ENCODE results near the gene ARHGAP15. TPM values are rescaled to one million over a fixed set of nuclear protein-coding genes. Genes with fewer than 3 reads are reported as not detected.

Gene ARHGAP15
- total RNA-seq, 4 donors from 2014 or later: 0.80 to 53.1 (median 12.7) TPM

DNA sequence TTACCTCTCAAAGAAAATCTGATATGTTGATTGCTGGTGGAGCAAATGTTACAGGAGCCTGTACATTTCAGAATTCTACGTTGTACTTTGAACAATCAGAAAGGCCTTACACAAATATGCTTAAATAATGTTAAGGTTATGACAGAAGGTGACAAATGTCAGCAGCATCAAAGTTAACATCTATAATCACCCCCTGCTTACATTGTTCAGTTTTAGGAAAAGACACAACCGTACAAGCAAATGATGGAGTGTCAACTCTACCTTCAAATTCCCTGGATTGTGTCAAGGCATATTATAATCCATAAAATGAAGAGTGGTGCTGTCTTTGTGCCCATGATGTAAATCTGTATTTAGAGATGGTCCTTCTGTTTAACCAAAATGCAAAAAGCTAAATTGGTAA, 465.5 kb downstream of the ARHGAP15 start:
- H3K36me3 ChIP-seq: no peaks in the 10 kb centered on the region
- no peaks in the 10 kb centered on the region for H3K9me3 ChIP-seq
- no peaks in the 10 kb centered on the region for H3K27me3 ChIP-seq
- intact Hi-C loops (cut with DNase I; ENCODE audit: low total_unique reads) (no loop called here), in situ Hi-C loops (cut with MboI; ENCODE audit: low pct_ligation_motif_present in 1 of 4, low pct_unique_long_range_greater_than_20kb in 1 of 4, low sequenced_read_pairs in 3 of 4) (no loop called here)
- no peak overlapping the region for H3K4me3 ChIP-seq
- H3K4me1 ChIP-seq: no peaks in the 10 kb centered on the region
- TF ChIP-seq POLR2A (IDR thresholded peaks at IDR 0.05) (no peak), EP300 (IDR thresholded peaks at IDR 0.05; ENCODE audit: low read depth) (no peak), POLR2AphosphoS5 (IDR thresholded peaks at IDR 0.05) (no peak), CTCF (IDR thresholded peaks at IDR 0.05) (no peak)
- 30 to 43% methylated on average over 2 of the region's 2 CpGs for WGBS, 2 donors (ENCODE audit: low coverage in 1 of 2)
- H3K27ac ChIP-seq: no peak overlapping the region
- DNase-seq: no peak

GRCh38 chr2:143600116-143600515, 470.9 kb downstream of the ARHGAP15 start:
- TF ChIP-seq CTCF (IDR thresholded peaks at IDR 0.05): no peak
- no peak for TF ChIP-seq EP300 (IDR thresholded peaks at IDR 0.05; ENCODE audit: low read depth)
- TF ChIP-seq POLR2A (IDR thresholded peaks at IDR 0.05): no peak
- no peak for TF ChIP-seq POLR2AphosphoS5 (IDR thresholded peaks at IDR 0.05)
- no peaks in the 10 kb centered on the region for H3K27me3 ChIP-seq
- H3K4me1 ChIP-seq: no peaks in the 10 kb centered on the region
- in situ Hi-C loops (cut with MboI; ENCODE audit: low pct_ligation_motif_present in 1 of 4, low pct_unique_long_range_greater_than_20kb in 1 of 4, low sequenced_read_pairs in 3 of 4) (no loop called here), intact Hi-C loops (cut with DNase I; ENCODE audit: low total_unique reads) (no loop called here)
- H3K36me3 ChIP-seq: no peaks in the 10 kb centered on the region
- no peak overlapping the region for H3K4me3 ChIP-seq
- no peak for DNase-seq
- no peak overlapping the region for H3K27ac ChIP-seq
- H3K9me3 ChIP-seq: no peaks in the 10 kb centered on the region
- 76 to 79% methylated on average over 2 of the region's 2 CpGs for WGBS, 2 donors (ENCODE audit: low coverage in 1 of 2)

- in situ Hi-C loops (cut with MboI; ENCODE audit: low pct_ligation_motif_present in 1 of 4, low pct_unique_long_range_greater_than_20kb in 1 of 4, low sequenced_read_pairs in 3 of 4): no loop called here
- Histone ChIP-seq H3K36me3 (no peaks in the 10 kb centered on the region), H3K9me3 (no peaks in the 10 kb centered on the region), H3K27me3 (no peaks in the 10 kb centered on the region), H3K4me3 (no peak overlapping the region), H3K27ac (no peak overlapping the region), H3K4me1 (no peaks in the 10 kb centered on the region)
- no peak for DNase-seq
- intact Hi-C loops (cut with DNase I; ENCODE audit: low total_unique reads): no loop called here
- 70 to 80% methylated on average over 1 of the region's 1 CpG for WGBS, 2 donors (ENCODE audit: low coverage in 1 of 2)
- TF ChIP-seq POLR2A (IDR thresholded peaks at IDR 0.05): no peak
- no peak for TF ChIP-seq EP300 (IDR thresholded peaks at IDR 0.05; ENCODE audit: low read depth)
- no peak for TF ChIP-seq POLR2AphosphoS5 (IDR thresholded peaks at IDR 0.05)
- TF ChIP-seq CTCF (IDR thresholded peaks at IDR 0.05): no peak
Observed at GRCh38 chr2:143601828-143602227, 472.6 kb downstream of the ARHGAP15 start.

DNA sequence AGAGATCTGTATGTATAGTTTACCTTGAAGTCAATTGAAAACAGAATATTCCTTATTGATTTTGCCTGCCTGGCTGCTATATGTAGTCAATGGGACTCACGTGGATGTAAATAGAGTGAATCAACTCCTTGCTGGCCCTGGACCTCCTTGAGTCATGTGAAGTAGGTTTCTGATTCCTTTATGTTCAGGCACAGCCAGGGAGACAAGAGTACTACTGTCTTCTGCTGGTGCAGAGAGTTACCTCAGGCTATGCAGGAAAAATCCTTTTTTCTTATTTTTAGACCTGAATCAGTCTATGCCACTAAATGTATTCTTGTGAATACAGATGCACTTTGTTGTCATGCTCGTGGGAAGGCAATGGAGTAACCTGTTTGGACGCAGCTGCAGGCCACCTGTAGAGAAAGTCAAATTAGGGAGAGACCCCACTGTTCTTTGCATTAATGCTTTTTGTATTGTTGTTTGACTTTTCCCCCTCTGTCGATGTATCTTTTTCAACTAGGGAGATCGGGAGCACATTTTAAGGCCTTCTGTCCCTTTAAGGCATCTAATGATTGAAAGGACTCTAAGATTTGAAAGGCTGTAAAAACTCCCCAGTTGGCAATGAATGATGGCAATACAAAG, 473.9 kb downstream of the ARHGAP15 start:
- in situ Hi-C loops (cut with MboI; ENCODE audit: low pct_ligation_motif_present in 1 of 4, low pct_unique_long_range_greater_than_20kb in 1 of 4, low sequenced_read_pairs in 3 of 4): no loop called here
- Histone ChIP-seq H3K27ac (no peak overlapping the region), H3K4me3 (no peak overlapping the region), H3K9me3 (no peaks in the 10 kb centered on the region), H3K4me1 (no peaks in the 10 kb centered on the region), H3K36me3 (no peaks in the 10 kb centered on the region), H3K27me3 (no peaks in the 10 kb centered on the region)
- TF ChIP-seq CTCF (IDR thresholded peaks at IDR 0.05) (no peak), POLR2A (IDR thresholded peaks at IDR 0.05) (no peak), POLR2AphosphoS5 (IDR thresholded peaks at IDR 0.05) (no peak), EP300 (IDR thresholded peaks at IDR 0.05; ENCODE audit: low read depth) (no peak)
- intact Hi-C loops (cut with DNase I; ENCODE audit: low total_unique reads): no loop called here
- no peak for DNase-seq
- 50% methylated on average over 5 of the region's 5 CpGs; no CpG with 5 or more reads in 1 of the 2 donors for WGBS, 2 donors (ENCODE audit: low coverage in 1 of 2)

Measured in transverse colon (tissue), 4 donors.